ENCODE measurements around the gene MARCHF3. TPM values are rescaled to one million over a fixed set of nuclear protein-coding genes. Genes with fewer than 3 reads are reported as not detected.
"Not testable (repeated sequence)": the region's sequence is repeated elsewhere in the genome, so short reads cannot be mapped to it uniquely, and the experiment has no call there.

MARCHF3 gene
- total RNA-seq, 1 experiment from 2014 or later: 3.4 TPM

GRCh38 chr5:127031863-127032232, 1.5 kb upstream of the MARCHF3 start:
- DNase-seq (ENCODE audit: low read depth in 1 of 2, low spot score in 2 of 2): no peak
- peaks cover 13% of the 10 kb centered on the region for H3K27me3 ChIP-seq (replicated peaks)
- no peak overlapping the region for H3K4me3 ChIP-seq
- H3K27ac ChIP-seq: no peak overlapping the region
- H3K4me1 ChIP-seq (replicated peaks): peaks cover 19% of the 10 kb centered on the region
- H3K9me3 ChIP-seq (replicated peaks): 0 out of 2 replicates have a peak, but pooled peaks cover 3% of the 10 kb centered on the region
- H3K36me3 ChIP-seq: no peaks in the 10 kb centered on the region

- DNase-seq (ENCODE audit: low read depth in 1 of 2, low spot score in 2 of 2): no peak
- Histone ChIP-seq H3K4me1 (replicated peaks) (peaks cover 19% of the 10 kb centered on the region), H3K27ac (0 out of 2 replicates have a peak overlapping the region, but pooled peaks have one; percentile 25)
These were observed 947 bp upstream of the MARCHF3 start for GRCh38 chr5:127031147-127031862.

GRCh38 chr5:127029581-127030258, 638 bp downstream of the MARCHF3 start:
- peak; percentile 52 to 61 for DNase-seq (ENCODE audit: low read depth in 1 of 2, low spot score in 2 of 2)

More at GRCh38 chr5:127031147-127031862, 947 bp upstream of the MARCHF3 start:
- Histone ChIP-seq H3K9me3 (replicated peaks) (0 out of 2 replicates have a peak, but pooled peaks cover 3% of the 10 kb centered on the region), H3K27me3 (replicated peaks) (peaks cover 13% of the 10 kb centered on the region), H3K4me3 (peak overlapping the region; percentile 54), H3K36me3 (no peaks in the 10 kb centered on the region)

GRCh38 chr5:127028822-127029457, 1.4 kb downstream of the MARCHF3 start:
- no peak for DNase-seq (ENCODE audit: low read depth in 1 of 2, low spot score in 2 of 2)

More at GRCh38 chr5:127029581-127030258, 638 bp downstream of the MARCHF3 start:
- H3K4me1 ChIP-seq (replicated peaks): peaks cover 19% of the 10 kb centered on the region
- no peak overlapping the region for H3K27ac ChIP-seq
- peak overlapping the region; percentile 54 for H3K4me3 ChIP-seq
- H3K9me3 ChIP-seq (replicated peaks): 0 out of 2 replicates have a peak, but pooled peaks cover 3% of the 10 kb centered on the region
- H3K27me3 ChIP-seq (replicated peaks): peaks cover 13% of the 10 kb centered on the region; the same call in 1 of the 2 replicates
- no peaks in the 10 kb centered on the region for H3K36me3 ChIP-seq

DNA sequence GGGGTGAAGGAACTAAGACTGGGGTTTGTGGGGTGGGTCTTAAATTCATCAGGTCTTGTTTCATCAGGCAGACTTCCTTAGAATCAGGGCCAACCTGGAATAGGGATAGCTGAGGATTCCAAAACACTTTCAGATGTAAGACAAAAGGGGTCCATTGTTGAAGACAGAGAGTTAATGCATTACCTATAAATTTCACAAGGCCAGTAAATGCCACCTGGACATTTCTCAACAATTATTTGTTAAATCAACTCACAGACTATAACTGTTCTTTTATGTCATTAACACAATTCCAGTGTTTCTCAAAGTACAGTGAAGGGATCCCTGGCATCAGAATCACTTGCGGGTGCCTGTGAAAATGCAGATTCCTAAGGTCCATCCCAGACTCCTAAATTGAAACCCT, 2.8 kb downstream of the MARCHF3 start:
- H3K27me3 ChIP-seq (replicated peaks): peaks cover 13% of the 10 kb centered on the region; the same call in 1 of the 2 replicates
- no peak for DNase-seq (ENCODE audit: low read depth in 1 of 2, low spot score in 2 of 2)
- 0 out of 2 replicates have a peak, but pooled peaks cover 3% of the 10 kb centered on the region for H3K9me3 ChIP-seq (replicated peaks)
- H3K4me1 ChIP-seq (replicated peaks): peaks cover 19% of the 10 kb centered on the region
- H3K27ac ChIP-seq: no peak overlapping the region
- no peaks in the 10 kb centered on the region for H3K36me3 ChIP-seq
- no peak overlapping the region for H3K4me3 ChIP-seq

More at GRCh38 chr5:127028822-127029457, 1.4 kb downstream of the MARCHF3 start:
- no peak overlapping the region for H3K4me3 ChIP-seq
- 0 out of 2 replicates have a peak, but pooled peaks cover 3% of the 10 kb centered on the region for H3K9me3 ChIP-seq (replicated peaks)
- no peak overlapping the region for H3K27ac ChIP-seq
- no peaks in the 10 kb centered on the region for H3K36me3 ChIP-seq
- peaks cover 19% of the 10 kb centered on the region for H3K4me1 ChIP-seq (replicated peaks)
- peaks cover 13% of the 10 kb centered on the region; the same call in 1 of the 2 replicates for H3K27me3 ChIP-seq (replicated peaks)

- no peak for DNase-seq (ENCODE audit: low read depth in 1 of 2, low spot score in 2 of 2)
- H3K27ac ChIP-seq: no peak overlapping the region
- H3K27me3 ChIP-seq (replicated peaks): peaks cover 20% of the 10 kb centered on the region; the same call in 1 of the 2 replicates
- H3K4me1 ChIP-seq (replicated peaks): peaks cover 17% of the 10 kb centered on the region
- H3K9me3 ChIP-seq (replicated peaks): 0 out of 2 replicates have a peak, but pooled peaks cover 3% of the 10 kb centered on the region
- H3K36me3 ChIP-seq: no peaks in the 10 kb centered on the region
- no peak overlapping the region for H3K4me3 ChIP-seq
These were observed 4.2 kb downstream of the MARCHF3 start for GRCh38 chr5:127026166-127026565.

DNA sequence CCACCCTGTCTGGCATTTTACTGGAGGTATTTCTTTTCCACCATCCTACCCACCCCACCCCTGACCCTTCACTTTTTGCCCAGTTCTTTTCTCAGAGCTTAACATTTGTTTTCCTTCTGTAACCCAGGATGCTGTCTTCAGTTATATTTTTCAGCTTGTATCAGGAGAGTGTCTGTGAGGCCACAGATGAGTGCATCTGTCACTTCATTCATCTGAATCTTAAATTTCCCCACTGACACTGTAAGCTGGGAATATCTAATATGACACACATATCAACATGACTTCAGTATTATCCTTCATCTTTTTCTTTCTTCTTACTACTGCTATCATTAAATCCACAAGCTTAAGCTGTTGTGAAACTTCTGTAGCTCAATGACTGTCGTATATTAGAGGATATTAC, 4.9 kb downstream of the MARCHF3 start:
- Histone ChIP-seq H3K27me3 (replicated peaks) (peaks cover 16% of the 10 kb centered on the region; the same call in 1 of the 2 replicates), H3K27ac (no peak overlapping the region), H3K9me3 (replicated peaks) (no peaks in the 10 kb centered on the region), H3K4me1 (replicated peaks) (peaks cover 11% of the 10 kb centered on the region), H3K4me3 (no peak overlapping the region), H3K36me3 (no peaks in the 10 kb centered on the region)
- no peak for DNase-seq (ENCODE audit: low read depth in 1 of 2, low spot score in 2 of 2)

DNA sequence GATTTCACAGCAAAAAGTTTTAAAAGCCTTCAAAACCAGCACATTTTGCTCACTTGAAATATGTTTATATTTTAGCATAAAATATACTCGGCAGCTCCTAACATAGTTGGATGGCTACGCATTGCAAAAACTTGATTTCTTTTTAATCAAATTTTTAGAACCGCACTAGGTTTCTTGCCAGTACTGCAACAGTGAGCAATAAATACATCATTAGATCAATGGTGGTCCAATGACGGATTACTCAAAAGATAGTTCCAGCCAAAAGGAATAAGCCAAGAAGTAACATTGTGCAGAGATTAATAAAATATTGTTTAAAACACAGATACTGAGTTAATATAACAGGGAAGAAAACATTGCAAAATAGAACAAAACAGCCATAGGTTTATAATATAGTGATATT, 5.5 kb downstream of the MARCHF3 start:
- peaks cover 6% of the 10 kb centered on the region for H3K4me1 ChIP-seq (replicated peaks)

DNA sequence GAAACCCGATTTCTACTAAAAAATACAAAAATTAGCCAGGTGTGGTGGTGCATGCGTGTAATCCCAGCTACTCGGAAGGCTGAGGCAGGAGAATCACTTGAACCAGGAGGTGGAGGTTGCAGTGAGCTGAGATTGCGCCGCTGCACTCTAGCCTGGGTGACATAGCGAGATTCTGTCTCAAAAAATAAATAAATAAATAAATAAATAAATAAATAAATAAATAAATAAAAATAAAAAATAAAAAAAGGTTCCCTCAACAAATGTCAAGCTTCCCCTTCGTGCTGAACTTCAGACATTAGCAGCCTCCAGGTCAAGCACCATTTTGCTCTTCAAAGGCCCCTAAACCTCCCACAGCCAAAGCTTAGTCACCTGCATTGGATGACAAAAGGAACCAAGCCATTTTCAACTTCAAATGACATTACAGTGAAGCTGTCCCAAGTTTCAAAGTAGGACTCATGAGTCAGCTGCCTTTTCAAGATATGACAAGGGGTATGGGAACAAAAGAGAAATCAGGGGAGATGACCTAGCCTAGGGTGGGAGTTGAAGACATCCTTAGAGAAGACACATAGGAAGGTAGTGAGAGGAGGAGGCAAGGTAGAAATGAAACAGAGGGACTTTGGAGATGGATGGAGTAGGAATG, 6.7 kb downstream of the MARCHF3 start:
- not testable (repeated sequence) for H3K36me3 ChIP-seq; H3K27me3 ChIP-seq (replicated peaks); H3K4me3 ChIP-seq; H3K27ac ChIP-seq; DNase-seq (ENCODE audit: low read depth in 1 of 2, low spot score in 2 of 2); H3K4me1 ChIP-seq (replicated peaks); H3K9me3 ChIP-seq (replicated peaks)

More for the DNA sequence above, 5.5 kb downstream of the MARCHF3 start:
- no peak overlapping the region for H3K27ac ChIP-seq
- no peaks in the 10 kb centered on the region for H3K36me3 ChIP-seq
- no peak overlapping the region for H3K4me3 ChIP-seq
- no peaks in the 10 kb centered on the region for H3K9me3 ChIP-seq (replicated peaks)
- no peak for DNase-seq (ENCODE audit: low read depth in 1 of 2, low spot score in 2 of 2)
- H3K27me3 ChIP-seq (replicated peaks): peaks cover 15% of the 10 kb centered on the region; the same call in 1 of the 2 replicates

DNA sequence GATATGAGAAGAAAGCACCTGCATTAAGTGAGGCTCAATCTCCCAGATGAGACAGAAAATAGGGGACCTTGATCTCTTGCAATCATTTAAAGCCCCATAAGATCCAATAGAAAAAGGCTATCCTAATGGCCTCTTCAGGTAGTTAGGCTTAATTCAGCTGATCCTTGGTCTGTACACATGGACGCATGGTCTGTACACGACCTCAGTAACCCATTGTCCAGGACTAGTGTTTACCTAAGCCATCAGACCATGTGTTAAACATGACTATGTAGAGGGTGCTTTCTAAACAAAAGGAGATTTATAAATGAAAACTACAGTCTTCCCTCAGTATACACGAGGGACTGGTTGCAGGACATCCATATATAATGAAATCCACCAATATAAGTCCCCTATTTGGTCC, 7.5 kb downstream of the MARCHF3 start:
- Histone ChIP-seq H3K27me3 (replicated peaks) (peaks cover 7% of the 10 kb centered on the region; the same call in 1 of the 2 replicates), H3K9me3 (replicated peaks) (no peaks in the 10 kb centered on the region), H3K27ac (no peak overlapping the region), H3K4me3 (no peak overlapping the region), H3K36me3 (no peaks in the 10 kb centered on the region), H3K4me1 (replicated peaks) (no peaks in the 10 kb centered on the region)
- DNase-seq (ENCODE audit: low read depth in 1 of 2, low spot score in 2 of 2): no peak

DNA sequence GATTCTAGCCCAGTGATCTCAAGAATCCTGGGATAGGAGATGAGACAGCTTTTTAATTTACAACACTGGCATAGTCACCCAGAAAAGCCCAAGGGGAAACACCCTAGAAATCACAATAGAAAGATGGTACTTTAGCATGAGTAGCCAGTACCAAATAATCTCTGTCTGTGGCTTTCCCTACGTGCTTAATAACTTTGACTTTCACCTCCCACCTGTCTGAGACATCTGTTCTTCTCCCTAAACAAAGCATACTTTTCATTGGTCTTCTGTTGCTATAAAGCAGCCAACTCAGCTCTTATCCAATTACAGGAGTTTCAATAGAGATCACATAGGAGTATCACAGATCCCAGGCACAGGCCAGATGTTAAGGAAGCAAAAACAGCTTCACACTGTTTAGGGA, 10.4 kb downstream of the MARCHF3 start:
- Histone ChIP-seq H3K27me3 (replicated peaks) (peaks cover 7% of the 10 kb centered on the region; the same call in 1 of the 2 replicates), H3K9me3 (replicated peaks) (no peaks in the 10 kb centered on the region), H3K4me1 (replicated peaks) (no peaks in the 10 kb centered on the region), H3K36me3 (no peaks in the 10 kb centered on the region), H3K4me3 (no peak overlapping the region), H3K27ac (no peak overlapping the region)
- no peak for DNase-seq (ENCODE audit: low read depth in 1 of 2, low spot score in 2 of 2)

- H3K9me3 ChIP-seq (replicated peaks); H3K27ac ChIP-seq; DNase-seq (ENCODE audit: low read depth in 1 of 2, low spot score in 2 of 2); H3K27me3 ChIP-seq (replicated peaks); H3K4me3 ChIP-seq; H3K36me3 ChIP-seq; H3K4me1 ChIP-seq (replicated peaks): not testable (repeated sequence)
These were observed 13.6 kb downstream of the MARCHF3 start for GRCh38 chr5:127016722-127017121.

DNA sequence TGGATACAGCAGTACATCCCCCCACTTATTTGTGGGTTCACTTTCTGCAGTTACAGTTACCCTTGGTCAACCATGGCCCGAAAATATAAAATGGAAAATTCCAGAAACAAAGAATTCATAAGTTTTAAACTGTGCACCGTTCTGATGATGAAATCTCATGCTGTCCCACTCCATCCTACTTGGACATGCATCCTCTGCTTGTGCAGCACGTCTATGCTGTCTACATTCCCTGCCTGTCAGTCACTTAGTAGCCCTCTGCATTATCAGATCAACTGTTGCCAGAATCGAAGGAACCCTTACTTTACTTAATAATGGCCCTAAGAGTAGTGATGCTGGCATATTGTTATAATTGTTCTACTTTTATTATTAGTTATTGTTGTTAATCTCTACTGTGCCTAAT, 14.6 kb downstream of the MARCHF3 start:
- DNase-seq (ENCODE audit: low read depth in 1 of 2, low spot score in 2 of 2): no peak
- Histone ChIP-seq H3K4me1 (replicated peaks) (peaks cover 8% of the 10 kb centered on the region; the same call in 1 of the 2 replicates), H3K36me3 (no peaks in the 10 kb centered on the region), H3K27me3 (replicated peaks) (no peaks in the 10 kb centered on the region), H3K9me3 (replicated peaks) (no peaks in the 10 kb centered on the region), H3K27ac (no peak overlapping the region), H3K4me3 (no peak overlapping the region)
